ENCODE data around the gene SORCS2. TPM values are rescaled to one million over a fixed set of nuclear protein-coding genes. Genes with fewer than 3 reads are reported as not detected.

The SORCS2 gene
- total RNA-seq, 2 donors from 2014 or later = 0.05 to 0.07 TPM

DNA sequence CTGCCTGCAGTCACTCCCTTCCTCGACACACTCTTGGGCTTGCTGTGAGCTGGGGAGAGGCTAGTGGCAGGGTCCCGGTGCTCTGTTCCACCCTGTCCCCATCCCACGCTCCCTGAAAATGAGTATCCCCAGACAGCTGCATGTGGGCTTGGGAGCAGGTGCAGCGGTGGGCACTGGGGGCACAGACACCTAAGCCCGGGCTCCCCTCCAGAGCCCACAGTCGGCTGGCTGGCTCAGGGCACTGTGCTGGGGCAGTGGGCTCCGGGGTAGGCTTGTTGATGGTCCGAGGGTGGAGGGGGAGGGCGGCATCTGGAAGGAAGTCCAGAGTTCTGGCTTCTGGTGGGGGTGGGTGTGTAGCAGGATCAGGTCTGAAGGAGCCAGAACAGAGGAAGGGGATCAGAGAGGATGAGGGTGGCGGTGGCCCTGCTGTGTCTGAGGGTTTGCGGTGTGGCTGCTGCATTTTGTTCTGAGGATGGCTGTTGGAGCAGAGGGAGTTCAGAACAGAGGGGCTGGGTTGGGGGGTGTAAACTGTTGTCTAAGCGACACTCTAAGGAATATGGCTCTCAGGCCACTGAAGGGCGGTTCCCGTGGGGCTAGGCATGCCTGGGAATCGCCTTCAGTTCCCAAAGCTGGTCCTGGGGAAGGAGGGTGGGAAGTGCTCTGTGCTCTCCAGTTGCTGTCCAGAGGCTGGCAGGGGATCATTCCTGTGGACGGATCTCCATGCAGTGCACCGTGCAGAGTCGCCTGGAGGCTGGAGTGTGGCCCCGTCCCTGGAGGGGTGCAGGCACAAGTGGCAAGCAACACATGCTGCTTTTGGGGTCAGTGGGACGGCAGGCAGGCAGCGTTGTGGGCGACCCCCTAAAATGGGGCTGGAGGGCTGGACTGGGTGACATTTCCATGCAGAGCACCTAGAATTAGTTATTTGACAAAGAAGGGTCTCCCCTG lies 114.0 kb downstream of the SORCS2 start:
- no peaks in the 10 kb centered on the region for H3K36me3 Mint-ChIP-seq (ENCODE audit: insufficient read depth in 2 of 2)
- no peak for DNase-seq
- H3K4me3 Mint-ChIP-seq = no peak overlapping the region
- no peaks in the 10 kb centered on the region for H3K9me3 Mint-ChIP-seq
- H3K27me3 Mint-ChIP-seq (ENCODE audit: low read depth) = peaks cover 7% of the 10 kb centered on the region
- H3K4me1 Mint-ChIP-seq (ENCODE audit: low read depth) = no peaks in the 10 kb centered on the region
- no peak overlapping the region for H3K27ac Mint-ChIP-seq
- ATAC-seq (replicated peaks in 1 of 2) = no peak

DNA sequence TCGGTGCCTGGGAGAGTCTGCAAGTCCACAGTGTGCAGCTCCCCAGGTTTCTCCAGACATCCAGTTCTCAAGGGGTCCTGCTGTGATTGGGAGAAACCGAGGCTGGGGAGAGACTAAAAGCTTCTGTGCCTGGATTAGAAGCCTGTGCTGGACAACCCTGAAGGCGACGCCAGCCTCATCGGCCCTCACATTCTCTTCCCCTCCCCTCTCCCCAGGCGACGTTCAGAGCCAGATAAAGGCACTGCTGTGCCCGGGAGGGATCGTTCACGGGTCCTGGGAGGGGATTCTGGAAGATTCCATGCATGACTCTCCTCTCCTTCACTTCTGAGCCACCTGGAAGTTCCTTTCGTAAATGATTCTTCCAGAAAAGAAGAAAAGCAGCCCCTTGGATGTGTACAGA lies 114.6 kb downstream of the SORCS2 start:
- Mint-ChIP-seq H3K27ac (no peak overlapping the region), H3K36me3 (ENCODE audit: insufficient read depth in 2 of 2) (no peaks in the 10 kb centered on the region), H3K9me3 (no peaks in the 10 kb centered on the region), H3K27me3 (ENCODE audit: low read depth) (peaks cover 7% of the 10 kb centered on the region), H3K4me1 (ENCODE audit: low read depth) (no peaks in the 10 kb centered on the region), H3K4me3 (no peak overlapping the region)
- ATAC-seq (replicated peaks in 1 of 2) (no peak), DNase-seq (no peak)

DNA sequence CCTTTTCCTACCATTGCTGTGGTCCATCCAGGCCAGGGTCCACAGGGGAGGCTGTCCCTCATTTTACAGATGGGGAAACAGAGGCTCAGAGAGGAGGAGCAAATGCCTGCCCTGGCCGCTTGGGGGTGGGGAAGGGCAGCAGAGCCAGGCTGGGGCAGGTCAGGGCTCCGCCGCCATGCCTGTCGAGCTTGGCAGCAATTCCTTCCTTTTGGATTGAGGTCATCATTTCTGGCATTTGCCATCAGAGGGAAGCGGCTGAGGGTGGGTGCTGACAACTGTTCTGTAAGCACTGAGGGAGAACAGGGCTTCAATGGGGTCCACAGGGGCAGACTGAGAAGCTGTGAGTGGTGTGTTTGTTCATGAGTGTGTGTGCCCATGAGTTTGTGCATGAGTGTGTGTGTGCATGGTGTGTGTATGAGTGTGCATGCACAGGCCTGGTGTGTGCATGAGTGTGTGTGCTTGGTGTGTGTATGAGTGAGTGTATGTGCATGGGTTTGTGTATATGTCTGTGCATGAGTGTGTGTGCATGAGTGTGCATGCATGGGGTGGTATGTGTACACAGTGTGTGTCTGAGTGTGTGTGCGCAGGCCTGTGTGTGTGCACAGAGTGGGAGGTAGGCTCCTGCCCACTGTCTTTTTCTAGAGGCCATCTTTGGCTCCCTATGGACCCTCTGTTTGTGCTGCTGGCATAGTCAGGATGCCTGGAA lies 115.2 kb downstream of the SORCS2 start:
- no peak overlapping the region for H3K27ac Mint-ChIP-seq
- no peaks in the 10 kb centered on the region for H3K36me3 Mint-ChIP-seq (ENCODE audit: insufficient read depth in 2 of 2)
- H3K9me3 Mint-ChIP-seq = no peaks in the 10 kb centered on the region
- no peak overlapping the region for H3K4me3 Mint-ChIP-seq
- H3K4me1 Mint-ChIP-seq (ENCODE audit: low read depth) = no peaks in the 10 kb centered on the region
- DNase-seq (no peak), ATAC-seq (replicated peaks in 1 of 2) (no peak)
- peaks cover 7% of the 10 kb centered on the region for H3K27me3 Mint-ChIP-seq (ENCODE audit: low read depth)

DNA sequence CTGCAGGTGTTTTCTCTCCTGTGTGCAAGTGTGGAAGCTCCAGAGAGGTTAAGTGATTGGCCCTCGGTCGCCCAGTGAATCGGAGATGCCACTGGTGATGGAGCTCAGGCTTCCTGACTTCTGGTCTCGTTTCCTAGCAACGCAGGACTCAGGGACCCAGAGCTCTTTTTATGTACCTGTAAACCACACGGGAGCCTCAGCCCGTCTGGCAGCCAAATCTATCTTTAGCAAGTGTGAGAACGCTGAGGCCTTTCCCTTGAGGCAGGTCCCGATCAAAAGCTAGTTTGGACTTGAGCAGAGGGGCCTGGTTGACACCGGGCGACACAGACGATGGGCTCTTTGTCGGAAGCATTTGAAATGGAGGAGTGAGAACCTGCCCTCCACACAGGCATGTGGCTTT lies 116.8 kb downstream of the SORCS2 start:
- ATAC-seq (replicated peaks in 1 of 2) (no peak), DNase-seq (no peak)
- Mint-ChIP-seq H3K9me3 (no peaks in the 10 kb centered on the region), H3K4me1 (ENCODE audit: low read depth) (no peaks in the 10 kb centered on the region), H3K36me3 (ENCODE audit: insufficient read depth in 2 of 2) (no peaks in the 10 kb centered on the region), H3K27ac (no peak overlapping the region), H3K4me3 (no peak overlapping the region), H3K27me3 (ENCODE audit: low read depth) (peaks cover 7% of the 10 kb centered on the region)

DNA sequence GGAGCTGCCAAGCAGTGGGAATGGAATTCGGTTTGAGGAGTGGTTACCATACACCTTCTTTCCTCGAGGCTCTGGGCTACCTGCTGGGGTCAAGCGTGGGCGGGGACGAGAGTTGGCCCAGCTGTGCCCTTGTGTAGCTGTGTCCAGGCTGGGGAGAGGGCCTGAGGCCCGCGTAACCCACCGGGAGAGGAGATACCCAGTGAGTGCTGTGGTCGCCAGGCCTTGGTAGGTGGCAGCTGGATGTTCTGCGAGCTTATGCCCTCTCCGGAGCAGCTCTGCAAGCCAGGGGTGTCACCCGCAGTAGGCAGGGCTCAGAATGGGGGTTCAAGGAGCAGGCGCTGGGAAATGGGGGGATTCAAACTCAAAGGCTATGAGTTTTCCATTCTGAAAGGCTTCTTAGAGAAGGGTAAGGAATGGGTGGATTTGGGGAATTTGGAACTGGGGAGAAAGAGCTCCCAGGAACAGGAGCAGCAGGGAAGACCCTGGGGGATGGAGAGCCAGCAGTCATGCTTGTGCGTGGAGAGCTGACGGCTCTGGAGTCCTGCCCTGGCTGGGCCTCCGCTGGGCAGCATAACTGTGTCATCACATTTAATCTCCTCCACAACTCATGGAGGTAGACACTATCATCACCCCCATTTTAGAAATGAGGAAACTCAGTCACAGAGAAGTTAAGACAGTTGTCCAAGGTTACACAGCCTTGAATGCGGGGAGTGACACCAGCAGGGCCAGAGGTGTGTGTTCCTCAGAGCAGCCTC lies 117.5 kb downstream of the SORCS2 start:
- Mint-ChIP-seq H3K27ac (no peak overlapping the region), H3K9me3 (no peaks in the 10 kb centered on the region), H3K27me3 (ENCODE audit: low read depth) (peaks cover 7% of the 10 kb centered on the region), H3K4me1 (ENCODE audit: low read depth) (no peaks in the 10 kb centered on the region), H3K4me3 (no peak overlapping the region), H3K36me3 (ENCODE audit: insufficient read depth in 2 of 2) (no peaks in the 10 kb centered on the region)
- DNase-seq (no peak), ATAC-seq (replicated peaks in 1 of 2) (no peak)

DNA sequence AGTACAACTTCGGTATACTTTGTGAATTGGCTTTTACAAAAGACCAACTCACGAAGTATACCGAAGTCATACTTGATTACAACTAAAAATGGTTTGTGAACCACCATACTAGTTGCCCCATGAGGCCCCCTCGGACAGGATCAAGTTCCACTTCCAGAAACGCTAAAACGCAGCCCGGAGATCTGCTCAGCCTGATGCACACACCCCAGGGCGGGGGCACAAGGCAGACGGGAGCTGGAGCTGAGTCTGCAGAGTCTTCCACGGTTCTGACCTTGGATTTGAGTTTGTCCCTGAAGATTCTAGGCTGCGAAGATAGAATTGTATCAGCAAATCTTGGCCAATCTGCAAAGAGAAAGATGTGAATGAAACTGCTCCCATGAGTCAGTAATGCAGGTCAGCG lies 118.1 kb downstream of the SORCS2 start:
- ATAC-seq (replicated peaks in 1 of 2) (no peak), DNase-seq (no peak)
- Mint-ChIP-seq H3K27me3 (ENCODE audit: low read depth) (peaks cover 7% of the 10 kb centered on the region), H3K4me1 (ENCODE audit: low read depth) (no peaks in the 10 kb centered on the region), H3K36me3 (ENCODE audit: insufficient read depth in 2 of 2) (no peaks in the 10 kb centered on the region), H3K27ac (no peak overlapping the region), H3K9me3 (no peaks in the 10 kb centered on the region), H3K4me3 (no peak overlapping the region)

DNA sequence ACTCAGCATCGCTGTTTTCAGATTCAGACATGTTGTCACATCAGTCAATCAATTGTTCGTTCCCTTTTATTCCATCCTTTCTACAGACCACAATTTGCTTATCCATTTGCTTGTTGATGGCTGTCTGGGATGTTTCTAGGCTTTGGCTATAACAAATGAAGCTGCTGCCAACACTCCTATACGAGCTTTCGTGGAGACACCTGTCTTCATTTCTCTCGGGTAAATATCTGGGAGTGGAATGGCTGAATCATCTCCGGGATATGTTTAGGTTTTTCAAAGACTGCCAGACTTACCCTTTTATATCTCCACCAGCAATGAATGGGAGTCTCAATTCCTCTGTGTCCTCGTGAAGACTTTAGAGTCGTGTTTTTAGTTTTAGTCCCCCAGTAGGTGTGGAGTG lies 118.9 kb downstream of the SORCS2 start:
- H3K36me3 Mint-ChIP-seq (ENCODE audit: insufficient read depth in 2 of 2) = no peaks in the 10 kb centered on the region
- H3K9me3 Mint-ChIP-seq = no peaks in the 10 kb centered on the region
- DNase-seq = no peak
- no peak for ATAC-seq (replicated peaks in 1 of 2)
- no peak overlapping the region for H3K27ac Mint-ChIP-seq
- peaks cover 7% of the 10 kb centered on the region for H3K27me3 Mint-ChIP-seq (ENCODE audit: low read depth)
- H3K4me3 Mint-ChIP-seq = no peak overlapping the region
- no peaks in the 10 kb centered on the region for H3K4me1 Mint-ChIP-seq (ENCODE audit: low read depth)

DNA sequence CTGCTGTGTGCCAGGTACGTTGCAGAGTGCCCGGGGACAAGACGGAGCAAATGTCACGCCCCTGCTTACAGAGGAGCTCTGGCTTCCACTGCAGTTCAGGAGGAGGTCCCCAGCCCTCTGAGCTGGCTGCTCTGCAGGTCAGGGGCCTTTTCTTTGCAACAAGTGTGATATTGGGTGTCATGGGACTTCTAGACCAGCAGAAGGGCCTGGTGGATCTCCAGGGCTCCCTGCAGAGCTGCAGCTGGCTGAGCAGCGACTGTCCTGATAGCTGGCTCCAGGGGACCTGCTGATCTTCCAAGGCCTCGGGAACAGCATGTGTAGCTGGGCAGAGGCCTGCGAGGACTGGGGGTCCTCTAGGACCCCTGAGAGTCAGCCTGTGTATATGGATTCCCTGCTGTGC lies 120.4 kb downstream of the SORCS2 start:
- no peak for ATAC-seq (replicated peaks in 1 of 2)
- no peaks in the 10 kb centered on the region for H3K9me3 Mint-ChIP-seq
- H3K4me1 Mint-ChIP-seq (ENCODE audit: low read depth) = no peaks in the 10 kb centered on the region
- no peak overlapping the region for H3K4me3 Mint-ChIP-seq
- no peaks in the 10 kb centered on the region for H3K36me3 Mint-ChIP-seq (ENCODE audit: insufficient read depth in 2 of 2)
- no peak overlapping the region for H3K27ac Mint-ChIP-seq
- DNase-seq = no peak
- peaks cover 3% of the 10 kb centered on the region for H3K27me3 Mint-ChIP-seq (ENCODE audit: low read depth)

DNA sequence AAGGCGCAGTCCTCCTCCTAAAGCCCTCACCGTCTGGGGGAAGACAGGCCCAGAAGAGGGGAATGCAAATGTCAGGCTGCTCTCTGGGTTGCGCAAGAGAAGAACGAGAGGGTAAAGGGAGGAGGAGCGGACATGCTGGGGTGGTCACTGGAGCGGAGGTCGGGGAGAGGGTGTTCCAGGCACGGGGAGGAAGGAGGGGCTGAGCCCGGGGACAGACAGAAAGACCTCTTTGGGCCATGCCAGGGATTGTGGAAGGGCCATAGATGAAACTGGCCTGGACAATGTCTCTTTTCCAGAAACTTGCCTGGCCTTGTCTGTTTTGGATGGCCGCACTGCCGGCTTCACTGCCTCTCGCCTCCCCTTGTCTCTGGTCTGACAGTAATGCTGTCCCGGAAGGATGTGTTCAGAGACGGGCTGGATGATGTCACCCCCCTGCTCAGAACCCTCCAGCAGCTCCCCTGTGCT lies 121.0 kb downstream of the SORCS2 start:
- no peak overlapping the region for H3K27ac Mint-ChIP-seq
- no peaks in the 10 kb centered on the region for H3K9me3 Mint-ChIP-seq
- DNase-seq (no peak), ATAC-seq (replicated peaks in 1 of 2) (no peak)
- H3K27me3 Mint-ChIP-seq (ENCODE audit: low read depth) = no peaks in the 10 kb centered on the region
- no peaks in the 10 kb centered on the region for H3K4me1 Mint-ChIP-seq (ENCODE audit: low read depth)
- no peak overlapping the region for H3K4me3 Mint-ChIP-seq
- H3K36me3 Mint-ChIP-seq (ENCODE audit: insufficient read depth in 2 of 2) = no peaks in the 10 kb centered on the region

DNA sequence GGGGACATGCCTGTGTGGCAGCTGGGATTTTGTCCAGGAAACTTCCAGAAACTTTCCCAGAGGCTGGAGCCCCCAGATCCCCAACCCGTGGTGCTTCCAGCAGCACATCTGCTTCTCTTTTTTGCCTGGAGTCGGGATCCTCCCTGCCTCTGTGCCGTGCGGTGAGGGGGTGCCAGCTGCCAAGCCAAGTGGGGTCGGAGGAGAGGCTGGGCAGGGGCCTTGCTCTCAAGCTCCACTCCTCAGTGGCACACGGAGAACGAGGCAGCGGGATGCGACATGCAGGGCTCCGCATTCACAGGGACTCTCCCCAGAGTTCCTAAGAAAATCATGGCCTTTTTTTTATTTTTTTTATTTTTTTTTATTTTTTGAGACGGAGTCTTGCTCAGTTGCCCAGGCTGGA lies 121.7 kb downstream of the SORCS2 start:
- DNase-seq = no peak
- Mint-ChIP-seq H3K36me3 (ENCODE audit: insufficient read depth in 2 of 2) (peaks cover 0 to 3% of the 10 kb centered on the region in 2 donors), H3K27ac (no peak overlapping the region), H3K4me1 (ENCODE audit: low read depth) (no peaks in the 10 kb centered on the region), H3K27me3 (ENCODE audit: low read depth) (no peaks in the 10 kb centered on the region), H3K4me3 (no peak overlapping the region), H3K9me3 (peaks cover 0 to 6% of the 10 kb centered on the region in 2 donors)
- no peak for ATAC-seq (replicated peaks in 1 of 2)

DNA sequence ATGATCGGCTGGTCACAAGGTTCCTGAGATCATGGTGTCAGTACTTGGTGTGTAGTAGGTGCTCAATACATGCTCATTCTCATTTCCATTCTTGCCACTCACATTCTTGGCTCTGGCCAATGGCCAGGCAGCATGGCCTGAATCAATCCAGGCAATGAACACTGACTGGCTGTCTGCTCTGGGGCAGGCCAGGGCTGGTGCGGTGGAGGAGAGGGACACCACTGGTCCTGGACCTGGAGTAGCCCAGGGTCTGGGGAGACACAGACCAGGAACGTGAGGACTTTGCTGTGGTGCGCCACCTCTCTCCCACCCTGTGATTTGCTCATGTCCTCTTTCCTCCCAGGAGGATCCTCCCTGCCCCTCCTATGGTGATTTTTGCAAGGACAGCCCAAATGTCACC lies 122.9 kb downstream of the SORCS2 start:
- no peak for DNase-seq
- Mint-ChIP-seq H3K4me3 (no peak overlapping the region), H3K9me3 (peaks cover 4 to 6% of the 10 kb centered on the region in 2 donors), H3K4me1 (ENCODE audit: low read depth) (no peaks in the 10 kb centered on the region), H3K27ac (no peak overlapping the region), H3K36me3 (ENCODE audit: insufficient read depth in 2 of 2) (peaks cover 0 to 4% of the 10 kb centered on the region in 2 donors), H3K27me3 (ENCODE audit: low read depth) (no peaks in the 10 kb centered on the region)
- no peak for ATAC-seq (replicated peaks in 1 of 2)

DNA sequence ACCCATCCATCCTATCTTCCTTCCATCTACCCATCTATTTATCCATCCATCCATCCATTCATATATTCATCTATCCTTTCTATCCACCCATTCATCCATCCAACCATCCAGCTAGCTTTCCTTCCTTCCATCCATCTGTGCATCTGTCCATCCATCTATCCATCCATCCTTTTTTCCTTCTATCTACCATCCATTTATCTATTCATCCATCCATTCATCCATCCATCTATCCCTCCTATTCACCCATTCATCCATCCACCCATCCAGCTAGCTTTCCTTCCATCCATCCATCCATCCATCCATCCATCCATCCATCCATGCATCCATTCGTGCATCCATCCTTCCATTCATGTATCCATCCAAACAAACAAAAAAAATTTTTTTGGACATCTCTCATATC lies 123.6 kb downstream of the SORCS2 start:
- Mint-ChIP-seq H3K4me1 (ENCODE audit: low read depth) (no peaks in the 10 kb centered on the region), H3K4me3 (no peak overlapping the region), H3K27ac (no peak overlapping the region), H3K27me3 (ENCODE audit: low read depth) (no peaks in the 10 kb centered on the region), H3K9me3 (peaks cover 5 to 6% of the 10 kb centered on the region in 2 donors), H3K36me3 (ENCODE audit: insufficient read depth in 2 of 2) (peaks cover 0 to 4% of the 10 kb centered on the region in 2 donors)
- no peak for ATAC-seq (replicated peaks in 1 of 2)
- no peak for DNase-seq

DNA sequence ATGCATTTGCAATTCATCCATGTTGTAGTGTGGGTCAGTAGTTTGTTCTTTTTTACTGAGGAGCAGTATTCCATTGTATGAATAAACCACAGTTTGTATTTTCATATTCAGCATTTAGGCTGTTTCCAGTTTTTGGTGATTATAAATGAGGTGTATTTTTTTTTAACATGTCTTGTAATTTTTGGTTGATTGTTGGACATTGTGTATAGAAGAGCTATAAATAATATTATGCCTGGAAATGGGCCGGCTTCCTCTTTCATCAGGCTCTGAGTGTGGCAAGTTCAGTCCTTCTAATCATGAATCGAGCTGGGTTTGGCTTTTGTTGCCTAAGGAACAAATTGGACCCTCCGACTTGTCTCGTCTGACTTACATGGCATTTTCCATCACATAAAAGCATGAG lies 126.7 kb downstream of the SORCS2 start:
- H3K27ac Mint-ChIP-seq = no peak overlapping the region
- H3K9me3 Mint-ChIP-seq = peaks cover 7 to 9% of the 10 kb centered on the region in 2 donors
- peaks cover 0 to 4% of the 10 kb centered on the region in 2 donors for H3K36me3 Mint-ChIP-seq (ENCODE audit: insufficient read depth in 2 of 2)
- no peak overlapping the region for H3K4me3 Mint-ChIP-seq
- DNase-seq (no peak), ATAC-seq (replicated peaks in 1 of 2) (no peak)
- no peaks in the 10 kb centered on the region for H3K27me3 Mint-ChIP-seq (ENCODE audit: low read depth)
- no peaks in the 10 kb centered on the region for H3K4me1 Mint-ChIP-seq (ENCODE audit: low read depth)

All from activated T-cell treated with anti-CD3 and anti-CD28 coated beads, Interleukin-2, amount 50 U/mL, for 72 hours (primary cell).